SH-SY5Y (cell line): Measurements from ENCODE around the gene GNAT2.

ENCODE experiments used
- GATA2 ChIP-seq: IDR thresholded peaks from 2 replicates; pipeline ENCODE4 v1.6.1; 2011; ENCODE audit warnings: mild to moderate bottlenecking, low read depth, low read length
- GATA3 ChIP-seq: IDR thresholded peaks from 2 replicates; pipeline ENCODE4 v1.6.1; 2011; ENCODE audit warnings: low read depth, mild to moderate bottlenecking, low read length, moderate library complexity

DNA sequence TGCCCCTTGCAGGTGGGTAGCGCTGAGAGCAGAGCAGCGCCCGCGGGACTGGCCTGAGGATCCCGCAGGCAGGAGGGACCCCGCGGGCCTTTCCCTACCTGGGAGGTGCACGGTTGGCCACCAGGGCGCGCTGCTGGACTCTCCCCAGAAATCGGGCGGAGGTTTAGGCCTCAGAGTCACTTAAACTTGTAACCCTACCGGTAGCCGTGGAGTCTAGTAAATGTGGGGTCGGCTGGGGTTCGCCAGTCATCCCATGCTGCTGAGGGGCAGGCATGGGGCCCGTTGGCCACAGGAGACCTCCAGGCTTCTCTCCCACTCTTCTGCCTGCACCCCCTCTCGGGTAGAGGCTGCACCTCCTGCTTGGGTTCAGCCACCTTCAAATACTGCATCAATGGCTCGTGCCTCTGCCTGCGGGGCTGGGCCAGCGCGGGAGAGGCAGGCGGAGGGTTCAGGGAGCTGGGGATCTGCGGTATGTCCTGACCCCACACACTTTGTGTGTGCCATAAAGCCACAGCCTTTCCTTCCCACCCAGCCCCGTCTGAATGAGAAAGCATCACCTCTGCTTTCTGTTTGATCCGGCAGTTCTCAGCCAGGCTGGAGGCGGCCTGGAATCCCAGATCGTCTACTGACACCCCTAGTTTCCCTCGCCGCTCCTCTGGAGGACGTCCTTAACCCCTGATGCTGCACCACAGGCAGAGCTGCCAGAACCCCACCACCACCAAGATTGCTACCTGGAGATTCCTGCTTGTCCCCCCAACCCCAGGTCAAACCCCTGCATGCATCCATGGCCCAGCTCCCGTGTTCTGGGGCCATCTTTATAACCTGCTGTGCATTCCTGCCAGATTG, 24.2 kb upstream of the GNAT2 start:
- TF ChIP-seq GATA2 (no peak), GATA3 (no peak)
